Thyroid gland (tissue), 4 donors: ENCODE results near the gene SDHAF1. TPM values are rescaled to one million over a fixed set of nuclear protein-coding genes. Genes with fewer than 3 reads are reported as not detected.
"Not testable (repeated sequence)": the region's sequence is repeated elsewhere in the genome, so short reads cannot be mapped to it uniquely, and the experiment has no call there.

ENCODE experiments used
- DNase-seq, 2 donors: peaks; one replicate each; pipeline ENCODE4 v3.0.0-alpha.2; 2019
- H3K27ac ChIP-seq, 3 donors: fragments of 200-600 bp; sonication (generic); 1 replicate in 2 of 3; 2 replicates in 1 of 3; pipeline ENCODE4 v1.5.1; 2016 to 2019; ENCODE audit warnings: mild to moderate bottlenecking in 1 of 3, moderate library complexity in 1 of 3
- H3K27me3 ChIP-seq: fragments of 200-600 bp; sonication (generic); one replicate; pipeline ENCODE4 v1.5.1; 2019
- H3K36me3 ChIP-seq, 2 donors: fragments of 200-600 bp; sonication (generic); one replicate each; pipeline ENCODE4 v1.5.1; 2016 to 2019
- H3K4me1 ChIP-seq, 2 donors: fragments of 200-600 bp; sonication (generic); one replicate each; pipeline ENCODE4 v1.5.1; 2017 to 2019
- H3K4me3 ChIP-seq, 3 donors: fragments of 200-600 bp; sonication (generic); replicated peaks in 1 of 3; 1 replicate in 2 of 3; 2 replicates in 1 of 3; pipeline ENCODE4 v1.5.1; 2016; ENCODE audit warnings: mild to moderate bottlenecking in 1 of 3
- H3K9me3 ChIP-seq: fragments of 200-600 bp; sonication (generic); one replicate; pipeline ENCODE4 v1.5.1; 2017
- CTCF ChIP-seq, 6 experiments: fragments of 200-600 bp in 3 of 6; fragments of 450-650 bp in 3 of 6; sonication (generic) in 3 of 6; IDR thresholded peaks; one replicate each; pipeline ENCODE4 v1.5.1; 2016 to 2019; ENCODE audit warnings: antibody characterized with exemption in 6 of 6, mild to moderate bottlenecking in 2 of 6, inconsistent platforms in 1 of 6, moderate library complexity in 1 of 6
- POLR2A ChIP-seq, 2 donors: fragments of 450-650 bp; IDR thresholded peaks; one replicate each; pipeline ENCODE4 v1.6.1; 2017; ENCODE audit warnings: antibody characterized with exemption in 2 of 2, mild to moderate bottlenecking in 2 of 2, moderate library complexity in 1 of 2
- WGBS, 2 donors: methylation state at CpG; one replicate each; pipeline ENCODE4 v1.1.5; 2017; 5-methylcytosine and 5-hydroxymethylcytosine counted together
- intact Hi-C: fragments of 100-400 bp; cut with DNase I; formaldehyde crosslinking; loops from one replicate; pipeline ENCODE4 v1.15.1; 2023
- total RNA-seq, 4 donors: library from RNA; depleted of rRNA; stranded (reverse); fragments of >200 nt; gene quantifications; one replicate each; pipeline ENCODE4 v1.2.3, GENCODE V29; 2016

Gene SDHAF1, protein sequence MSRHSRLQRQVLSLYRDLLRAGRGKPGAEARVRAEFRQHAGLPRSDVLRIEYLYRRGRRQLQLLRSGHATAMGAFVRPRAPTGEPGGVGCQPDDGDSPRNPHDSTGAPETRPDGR
- total RNA-seq = 10 to 100 TPM; 51.4 to 96.8 (median 66.7) TPM

DNA sequence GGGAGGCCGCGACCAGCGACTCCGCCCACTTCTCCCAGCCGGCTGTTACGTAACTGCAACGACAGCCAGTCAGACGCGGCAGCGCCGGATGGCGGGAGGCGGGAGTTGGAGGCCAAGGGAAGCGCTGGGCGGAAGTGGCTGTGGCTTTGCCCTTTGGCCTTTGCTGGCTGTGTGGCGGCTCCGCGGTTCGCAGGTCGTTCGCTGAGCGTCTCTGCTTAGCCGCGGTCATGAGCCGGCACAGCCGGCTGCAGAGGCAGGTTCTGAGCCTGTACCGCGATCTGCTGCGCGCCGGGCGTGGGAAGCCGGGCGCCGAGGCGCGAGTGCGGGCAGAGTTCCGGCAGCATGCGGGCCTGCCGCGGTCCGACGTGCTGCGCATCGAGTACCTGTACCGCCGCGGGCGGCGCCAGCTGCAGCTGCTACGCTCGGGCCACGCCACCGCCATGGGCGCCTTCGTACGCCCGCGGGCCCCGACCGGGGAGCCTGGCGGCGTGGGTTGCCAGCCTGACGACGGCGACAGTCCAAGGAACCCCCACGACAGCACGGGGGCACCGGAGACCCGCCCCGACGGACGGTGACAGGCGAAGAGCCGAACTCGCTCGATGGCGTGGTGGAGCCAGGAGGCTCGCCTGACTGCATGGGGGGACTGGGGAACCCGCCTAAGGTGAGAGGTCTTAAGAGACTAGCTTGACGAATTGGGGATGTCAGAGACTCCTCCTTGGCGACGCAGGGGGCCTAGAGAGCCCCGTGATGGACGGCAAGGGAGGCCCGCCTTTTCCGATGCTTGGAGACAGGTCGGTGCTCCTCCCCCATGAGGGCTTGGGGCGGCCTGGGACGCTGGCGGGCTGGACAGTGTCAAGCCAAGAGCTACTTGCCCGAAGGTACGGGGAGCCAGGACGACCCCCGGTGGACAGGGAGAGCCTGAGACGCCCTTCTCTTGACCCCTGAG is at the start of gene SDHAF1:
TSS of gene SDHAF1 (plus strand) at position 141 of the 946 bp plus-strand sequence. CDS start at position 228, 87 bp downstream.
- no peaks in the 10 kb centered on the region for H3K27me3 ChIP-seq
- no peak for TF ChIP-seq CTCF (IDR thresholded peaks at IDR 0.05)
- TF ChIP-seq POLR2A (IDR thresholded peaks at IDR 0.05) = peak in 1 of 2 donors; percentile 81
- peaks cover 0 to 3% of the 10 kb centered on the region in 2 donors for H3K36me3 ChIP-seq
- H3K4me1 ChIP-seq = peaks cover 16 to 39% of the 10 kb centered on the region in 2 donors
- intact Hi-C loops = no loop called here
- no peaks in the 10 kb centered on the region for H3K9me3 ChIP-seq
- 0% methylated on average over 21 to 22 of the region's 97 CpGs for WGBS, 2 donors
- H3K4me3 ChIP-seq = peak within 1 kb of the TSS; percentile 51 to 90 (median 85)
- peak; percentile 98 for DNase-seq
- peak within 1 kb of the TSS; percentile 40 to 68 (median 52) for H3K27ac ChIP-seq

- no peak for TF ChIP-seq CTCF (IDR thresholded peaks at IDR 0.05)
- TF ChIP-seq POLR2A (IDR thresholded peaks at IDR 0.05) = no peak
- no peak for DNase-seq
- Histone ChIP-seq H3K27me3 (no peaks in the 10 kb centered on the region), H3K27ac (no peak overlapping the region), H3K36me3 (peaks cover 5 to 6% of the 10 kb centered on the region in 2 donors), H3K9me3 (no peaks in the 10 kb centered on the region), H3K4me1 (no peaks in the 10 kb centered on the region), H3K4me3 (no peak overlapping the region)
- intact Hi-C loops = no loop called here
- 89 to 99% methylated on average over 4 of the region's 4 CpGs for WGBS, 2 donors
Observed at GRCh38 chr19:35946203-35946602, 48.8 kb upstream of the SDHAF1 start.

GRCh38 chr19:35949131-35949530 is 45.9 kb upstream of the SDHAF1 start:
- no peak for TF ChIP-seq POLR2A (IDR thresholded peaks at IDR 0.05)
- TF ChIP-seq CTCF (IDR thresholded peaks at IDR 0.05) = no peak
- H3K4me1 ChIP-seq = no peaks in the 10 kb centered on the region
- no peak overlapping the region for H3K27ac ChIP-seq
- intact Hi-C loops = no loop called here
- WGBS, 2 donors = 9 to 19% methylated on average over 2 of the region's 2 CpGs
- DNase-seq = no peak
- H3K4me3 ChIP-seq = no peak overlapping the region
- H3K9me3 ChIP-seq = no peaks in the 10 kb centered on the region
- peaks cover 0 to 4% of the 10 kb centered on the region in 2 donors for H3K36me3 ChIP-seq
- H3K27me3 ChIP-seq = no peaks in the 10 kb centered on the region

DNA sequence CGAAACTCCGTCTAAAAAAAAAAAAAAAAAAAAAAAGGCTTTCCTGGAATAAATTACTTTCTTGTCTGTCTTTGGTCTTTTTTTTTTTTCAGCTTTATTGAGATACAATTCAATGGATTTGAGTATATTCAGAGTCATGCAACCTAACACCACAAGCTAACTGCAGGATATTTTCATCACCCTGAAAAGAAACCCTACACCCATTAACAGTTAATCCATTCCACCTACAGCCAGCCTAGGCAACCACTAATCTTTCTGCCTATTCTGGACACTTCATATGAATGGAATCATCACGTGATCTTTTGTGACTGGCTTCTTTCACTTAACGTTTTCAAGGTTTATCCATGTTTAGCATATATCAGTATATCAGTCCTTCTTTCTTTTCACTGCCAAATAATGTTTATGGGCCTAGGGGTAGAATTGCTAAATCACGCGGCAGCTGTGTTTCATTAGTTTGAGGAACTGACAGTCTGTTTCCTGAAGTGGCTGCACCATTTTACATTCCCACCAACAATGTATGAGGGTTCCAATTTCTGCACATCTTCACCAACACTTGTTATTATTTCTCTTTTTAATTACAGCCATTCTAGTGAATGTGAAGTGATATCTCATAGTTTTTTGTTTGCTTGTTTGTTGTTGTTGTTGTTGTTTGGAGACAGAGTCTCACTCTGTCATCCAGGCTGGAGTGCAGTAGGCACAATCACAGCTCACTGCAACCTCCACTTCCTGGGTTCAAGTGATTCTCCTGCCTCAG is 38.9 kb upstream of the SDHAF1 start:
- H3K9me3 ChIP-seq = no peaks in the 10 kb centered on the region
- H3K4me3 ChIP-seq = no peak overlapping the region
- WGBS, 2 donors = 76 to 80% methylated on average over 6 of the region's 6 CpGs
- no peak overlapping the region for H3K27ac ChIP-seq
- no peak for DNase-seq
- TF ChIP-seq POLR2A (IDR thresholded peaks at IDR 0.05) = no peak
- peaks cover 0 to 9% of the 10 kb centered on the region in 2 donors for H3K4me1 ChIP-seq
- peaks cover 7% of the 10 kb centered on the region for H3K27me3 ChIP-seq
- intact Hi-C loops = no loop called here
- no peaks in the 10 kb centered on the region for H3K36me3 ChIP-seq

DNA sequence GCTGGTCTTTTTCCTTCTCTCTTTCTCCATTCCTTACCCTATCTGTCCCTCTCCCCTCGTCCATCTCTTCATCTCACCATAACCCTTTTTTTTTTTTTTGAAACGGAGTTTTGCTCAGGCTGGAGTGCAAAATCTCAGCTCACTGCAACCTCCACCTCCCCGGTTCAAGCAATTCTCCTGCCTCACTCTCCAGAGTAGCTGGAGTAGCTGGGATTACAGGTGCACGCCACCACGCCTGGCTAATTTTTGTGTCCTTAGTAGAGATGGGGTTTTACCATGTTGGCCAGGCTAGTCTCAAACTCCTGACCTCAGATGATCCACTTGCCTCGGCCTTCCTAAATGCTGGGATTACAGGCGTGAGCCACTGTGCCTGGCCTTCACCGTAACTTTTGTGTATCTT is 37.6 kb upstream of the SDHAF1 start:
- H3K27me3 ChIP-seq, H3K27ac ChIP-seq, H3K9me3 ChIP-seq, DNase-seq, H3K4me3 ChIP-seq, intact Hi-C loops, H3K4me1 ChIP-seq, H3K36me3 ChIP-seq: not testable (repeated sequence)
- WGBS, 2 donors = 72 to 74% methylated on average over 8 of the region's 8 CpGs
